ENCODE results near the gene SPSB4. TPM values are rescaled to one million over a fixed set of nuclear protein-coding genes. Genes with fewer than 3 reads are reported as not detected.

Gene SPSB4
- total and polyA plus RNA-seq, 2 donors (not counting 3 experiments of a cell fraction or from before 2014, with no cell fraction given) = 0.06 to 0.22 TPM

- CTCF ChIA-PET = interaction anchor here (0.6 to 1.4 kb wide), 2 partner anchors 59 to 126 kb away, joined by 3 read pairs; no protein-coding TSS in a partner anchor
- H3K9me3 ChIP-seq (replicated peaks; ENCODE audit: control insufficient read depth, insufficient read depth, low read length) = no peaks in the 10 kb centered on the region
- no peak overlapping the region for H3K4me2 ChIP-seq (ENCODE audit: insufficient read depth, low read length)
- no peaks in the 10 kb centered on the region for H3K27me3 ChIP-seq (ENCODE audit: control insufficient read depth in 2 of 2, insufficient read depth in 2 of 2, low read length in 2 of 2)
- dilution Hi-C loops (cut with MboI; ENCODE audit: extremely low pct_ligation_motif_present, low sequenced_read_pairs) (no loop called here), intact Hi-C loops (cut with micrococcal nuclease) (no loop called here)
- H3K4me1 ChIP-seq (ENCODE audit: control insufficient read depth, extremely low read depth, insufficient read depth, low read length) = no peaks in the 10 kb centered on the region
- no peak overlapping the region for H3K4me3 ChIP-seq (replicated peaks in 1 of 3; ENCODE audit: insufficient read depth in 1 of 3, low read depth in 1 of 3, low read length in 3 of 3)
- no TSS peak for BruUV-seq (replicated peaks)
- no peak overlapping the region for H3K9ac ChIP-seq (replicated peaks; ENCODE audit: extremely low read depth, insufficient read depth, low read length)
- FAIRE-seq = no peak
- no peaks in the 10 kb centered on the region for H3K9me1 ChIP-seq (replicated peaks; ENCODE audit: control insufficient read depth, extremely low read depth, insufficient read depth, low read length)
- H3K27ac ChIP-seq (ENCODE audit: insufficient read depth, low read depth, low read length) = no peak overlapping the region
- H4K20me1 ChIP-seq (replicated peaks; ENCODE audit: control insufficient read depth, extremely low read depth, insufficient read depth, low read length) = no peaks in the 10 kb centered on the region
- no peak overlapping the region for H2AFZ ChIP-seq (ENCODE audit: low read depth, low read length)
- TF ChIP-seq EZH2 (IDR thresholded peaks at IDR 0.05; ENCODE audit: borderline replicate concordance, low read depth, low read length, severe bottlenecking) (no peak), FOS (IDR thresholded peaks at IDR 0.05; ENCODE audit: borderline replicate concordance, insufficient read depth, low read length) (no peak), MAX (IDR thresholded peaks at IDR 0.05; ENCODE audit: insufficient read depth, insufficient read length) (no peak), JUN (IDR thresholded peaks at IDR 0.05; ENCODE audit: borderline replicate concordance, insufficient read depth, insufficient read length, low read depth) (no peak), POLR2A (IDR thresholded peaks at IDR 0.05; ENCODE audit: low read depth, low read length) (no peak), MYC (IDR thresholded peaks at IDR 0.05; ENCODE audit: low read depth, low read length) (no peak), POLR2AphosphoS5 (IDR thresholded peaks at IDR 0.05; ENCODE audit: insufficient read depth, low read depth, low read length) (no peak), CTCF (IDR thresholded peaks at IDR 0.05; ENCODE audit: extremely low read depth in 1 of 2, insufficient read depth in 1 of 2, low read depth in 1 of 2, low read length in 2 of 2) (no peak), GATA2 (IDR thresholded peaks at IDR 0.05; ENCODE audit: insufficient read depth, insufficient read length, low read depth, low read length) (no peak)
- H3K36me3 ChIP-seq (ENCODE audit: control insufficient read depth in 2 of 2, extremely low read depth in 1 of 2, insufficient read depth in 2 of 2, low read length in 2 of 2) = no peaks in the 10 kb centered on the region
- POLR2A ChIA-PET = no interaction called here
- no peaks in the 10 kb centered on the region for H3K79me2 ChIP-seq (ENCODE audit: control insufficient read depth, insufficient read depth, low read length)
- no peak for DNase-seq (ENCODE audit: low read depth, low spot score)
Measured at GRCh38 chr3:141164852-141165251, 113.7 kb downstream of the SPSB4 start.
